Common myeloid progenitor, CD34-positive (primary cell): ENCODE data around the gene OR7C1.

Source experiments
- CTCF ChIA-PET: fragments of 350-600 bp; sonication (Branson Sonifier 250); formaldehyde crosslinking; loops from one replicate; lab custom pipeline; 2021; ENCODE audit warnings: antibody characterized with exemption; lab: Charles Lee
- POLR2A ChIA-PET: fragments of 350-600 bp; sonication (Branson Sonifier 250); formaldehyde crosslinking; loops from one replicate; lab custom pipeline; 2021; ENCODE audit warnings: antibody characterized with exemption; lab: Charles Lee
- DNase-seq, 3 donors: peaks; one replicate each; pipeline versions ENCODE4 v3.0.0 to v3.0.0-alpha.2; 2013
- H3K27ac ChIP-seq, 2 experiments: 1 replicate in 1 of 2; 2 replicates in 1 of 2; pipeline ENCODE4 v1.7.0; 2013; ENCODE audit warnings: inconsistent platforms in 2 of 2, low read length in 2 of 2, mild to moderate bottlenecking in 2 of 2, low read depth in 1 of 2, moderate library complexity in 1 of 2; ENCODE audit not compliant: severe bottlenecking in 2 of 2, insufficient read depth in 1 of 2, poor library complexity in 1 of 2
- H3K27me3 ChIP-seq, 5 experiments: replicated peaks in 2 of 5; 1 replicate in 3 of 5; 2 replicates in 2 of 5; pipeline versions ENCODE4 v1.6.1 to v1.7.0; 2013; ENCODE audit warnings: low read length in 4 of 5, mild to moderate bottlenecking in 2 of 5, moderate library complexity in 2 of 5, inconsistent platforms in 1 of 5; ENCODE audit not compliant: insufficient read depth in 5 of 5, control insufficient read depth in 4 of 5
- H3K36me3 ChIP-seq, 4 experiments: 1 replicate in 2 of 4; 2 replicates in 2 of 4; pipeline versions ENCODE4 v1.6.1 to v1.7.0; 2013; ENCODE audit warnings: low read length in 3 of 4, control low read depth in 1 of 4, mild to moderate bottlenecking in 1 of 4; ENCODE audit not compliant: control insufficient read depth in 4 of 4, insufficient read depth in 4 of 4
- H3K4me1 ChIP-seq, 4 experiments: 1 replicate in 3 of 4; 2 replicates in 1 of 4; pipeline versions ENCODE4 v1.6.1 to v1.7.1; 2013; ENCODE audit warnings: low read length in 3 of 4, mild to moderate bottlenecking in 3 of 4, control low read depth in 1 of 4, inconsistent platforms in 1 of 4, moderate library complexity in 1 of 4; ENCODE audit not compliant: control insufficient read depth in 4 of 4, insufficient read depth in 4 of 4; ENCODE audit errors: control extremely low read depth in 1 of 4
- H3K4me3 ChIP-seq, 7 experiments: 1 replicate in 4 of 7; 2 replicates in 3 of 7; pipeline versions ENCODE4 v1.5.1 to v1.7.0; 2013; ENCODE audit warnings: mild to moderate bottlenecking in 7 of 7, low read length in 6 of 7, moderate library complexity in 6 of 7, inconsistent platforms in 2 of 7, low read depth in 2 of 7, control low read depth in 1 of 7; ENCODE audit not compliant: insufficient read depth in 4 of 7, control insufficient read depth in 1 of 7; ENCODE audit errors: extremely low read depth in 1 of 7
- H3K9me3 ChIP-seq, 5 experiments: 1 replicate in 4 of 5; 2 replicates in 1 of 5; pipeline versions ENCODE4 v1.6.1 to v1.7.1; 2013; ENCODE audit warnings: low read length in 4 of 5, mild to moderate bottlenecking in 2 of 5, inconsistent platforms in 1 of 5, low read depth in 1 of 5, moderate library complexity in 1 of 5; ENCODE audit not compliant: control insufficient read depth in 4 of 5, insufficient read depth in 2 of 5; ENCODE audit errors: control extremely low read depth in 1 of 5
- WGBS: methylation state at CpG from one replicate; pipeline ENCODE4 v1.1.5; 2013; ENCODE audit not compliant: insufficient coverage; 5-methylcytosine and 5-hydroxymethylcytosine counted together

OR7C1 gene

GRCh38 chr19:14837391-14837790 lies 2.4 kb upstream of the OR7C1 start:
- peaks cover 0 to 2% (median 0%) of the 10 kb centered on the region in 5 experiments for H3K27me3 ChIP-seq
- no peak overlapping the region for H3K27ac ChIP-seq
- WGBS, result 100% methylated on average over 4 of the region's 4 CpGs
- CTCF ChIA-PET, result no interaction called here
- DNase-seq, result no peak
- no peaks in the 10 kb centered on the region for H3K36me3 ChIP-seq
- no peaks in the 10 kb centered on the region for H3K4me1 ChIP-seq
- H3K9me3 ChIP-seq, result no peaks in the 10 kb centered on the region
- POLR2A ChIA-PET, result no interaction called here
- no peak overlapping the region for H3K4me3 ChIP-seq

DNA sequence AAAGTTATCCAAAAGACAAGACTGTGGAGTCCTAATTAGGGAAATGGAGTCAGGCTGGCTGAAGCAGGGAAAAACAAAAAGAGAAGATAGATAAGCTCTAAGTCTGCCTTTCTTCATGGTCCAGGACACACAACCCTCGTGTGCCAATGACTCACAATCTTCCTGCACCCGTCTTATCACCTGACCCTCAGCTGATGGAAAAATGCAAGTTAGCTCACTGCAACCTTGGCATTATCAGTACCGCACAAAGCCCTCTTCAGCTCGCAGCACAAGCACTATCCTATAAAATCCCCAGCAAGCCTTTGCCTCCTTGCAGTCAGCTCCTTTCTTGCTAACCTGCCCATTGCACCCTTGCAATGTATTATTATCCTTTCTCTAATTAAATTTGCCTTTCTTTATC lies 4.3 kb downstream of the OR7C1 start:
- no peaks in the 10 kb centered on the region for H3K27me3 ChIP-seq
- ChIA-PET POLR2A (no interaction called here), CTCF (no interaction called here)
- H3K9me3 ChIP-seq, result no peaks in the 10 kb centered on the region
- DNase-seq, result peak in 1 of 3 donors; percentile 10
- H3K4me3 ChIP-seq, result no peak overlapping the region
- no peaks in the 10 kb centered on the region for H3K36me3 ChIP-seq
- no peaks in the 10 kb centered on the region for H3K4me1 ChIP-seq
- 96% methylated on average over 4 of the region's 4 CpGs for WGBS
- no peak overlapping the region for H3K27ac ChIP-seq

DNA sequence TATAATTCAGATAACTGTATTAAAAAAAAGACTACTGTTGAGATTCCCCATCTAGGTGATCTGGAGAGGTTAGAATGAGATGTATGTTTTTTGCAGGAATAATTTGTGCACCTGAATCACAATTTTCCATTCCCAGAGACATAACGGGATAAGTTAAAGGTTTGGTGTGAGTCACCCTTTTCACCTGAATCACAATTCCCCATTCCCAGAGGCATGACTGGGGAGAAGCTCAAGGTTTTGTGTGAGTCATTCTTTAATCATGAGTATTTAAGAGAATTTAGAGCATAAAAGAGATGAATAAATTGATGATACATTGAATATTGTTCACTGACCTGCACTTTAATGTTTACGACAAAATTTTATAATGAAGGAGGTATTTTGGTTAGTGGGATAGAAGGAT lies 9.0 kb downstream of the OR7C1 start:
- POLR2A ChIA-PET, result no interaction called here
- WGBS, result 100% methylated on average over 1 of the region's 2 CpGs
- no peak overlapping the region for H3K27ac ChIP-seq
- no peaks in the 10 kb centered on the region for H3K27me3 ChIP-seq
- no peak for DNase-seq
- H3K4me3 ChIP-seq, result no peak overlapping the region
- H3K4me1 ChIP-seq, result no peaks in the 10 kb centered on the region
- H3K36me3 ChIP-seq, result no peaks in the 10 kb centered on the region
- CTCF ChIA-PET, result no interaction called here
- no peaks in the 10 kb centered on the region for H3K9me3 ChIP-seq

GRCh38 chr19:14821937-14822336 lies 13.0 kb downstream of the OR7C1 start:
- ChIA-PET POLR2A (no interaction called here), CTCF (interaction anchor here (0.6 kb wide), 2 partner anchors 25 to 196 kb away, joined by 3 read pairs; no protein-coding TSS in a partner anchor)
- DNase-seq, result peak in 2 of 3 donors; percentile 49 to 74
- Histone ChIP-seq H3K9me3 (no peaks in the 10 kb centered on the region), H3K27ac (no peak overlapping the region), H3K4me3 (no peak overlapping the region), H3K36me3 (no peaks in the 10 kb centered on the region), H3K27me3 (no peaks in the 10 kb centered on the region), H3K4me1 (no peaks in the 10 kb centered on the region)
- no CpG with 5 or more reads among the region's 6 CpGs for WGBS

- ChIA-PET CTCF (no interaction called here), POLR2A (no interaction called here)
- Histone ChIP-seq H3K9me3 (no peaks in the 10 kb centered on the region), H3K36me3 (no peaks in the 10 kb centered on the region), H3K4me3 (no peak overlapping the region), H3K4me1 (no peaks in the 10 kb centered on the region), H3K27me3 (no peaks in the 10 kb centered on the region), H3K27ac (no peak overlapping the region)
- WGBS, result 88% methylated on average over 6 of the region's 8 CpGs
- DNase-seq, result peak in 1 of 3 donors; percentile 15
Measured at GRCh38 chr19:14818588-14818987, 16.4 kb downstream of the OR7C1 start.

DNA sequence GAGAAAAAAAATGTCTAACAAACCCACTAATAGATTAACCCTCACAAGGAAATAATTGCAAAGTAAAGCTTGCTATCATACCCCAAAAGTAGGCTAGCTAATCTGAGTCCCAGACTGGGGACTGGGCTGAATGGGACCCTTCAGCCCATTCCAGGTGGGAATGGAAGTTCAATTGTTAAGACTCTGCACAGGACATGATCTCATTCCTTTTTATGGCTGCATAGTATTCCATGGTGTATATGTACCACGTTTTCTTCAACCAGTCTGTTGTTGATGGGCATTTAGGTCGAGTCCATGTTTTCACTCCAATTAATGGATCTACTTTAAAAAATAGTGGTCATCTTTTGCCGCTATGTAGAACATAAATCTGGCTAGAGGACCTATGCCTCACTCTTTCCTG lies 17.9 kb downstream of the OR7C1 start:
- Histone ChIP-seq H3K27me3 (no peaks in the 10 kb centered on the region), H3K4me1 (no peaks in the 10 kb centered on the region), H3K36me3 (no peaks in the 10 kb centered on the region), H3K27ac (no peak overlapping the region), H3K4me3 (no peak overlapping the region), H3K9me3 (no peaks in the 10 kb centered on the region)
- 89% methylated on average over 2 of the region's 3 CpGs for WGBS
- POLR2A ChIA-PET, result interaction anchor here (0.5 kb wide), 1 partner anchor 53 kb away, joined by 4 read pairs; no protein-coding TSS in a partner anchor
- CTCF ChIA-PET, result no interaction called here
- no peak for DNase-seq

- POLR2A ChIA-PET, result no interaction called here
- no peaks in the 10 kb centered on the region for H3K9me3 ChIP-seq
- H3K27me3 ChIP-seq, result no peaks in the 10 kb centered on the region
- CTCF ChIA-PET, result interaction anchor here (1.3 kb wide), 1 partner anchor 10 kb away, joined by 4 read pairs; no protein-coding TSS in a partner anchor
- no peak overlapping the region for H3K27ac ChIP-seq
- WGBS, result 100% methylated on average over 1 of the region's 2 CpGs
- H3K4me1 ChIP-seq, result no peaks in the 10 kb centered on the region
- H3K36me3 ChIP-seq, result no peaks in the 10 kb centered on the region
- DNase-seq, result no peak
- no peak overlapping the region for H3K4me3 ChIP-seq
Measured at GRCh38 chr19:14814982-14815652, 19.9 kb downstream of the OR7C1 start.
